GM12891 (cell line): ENCODE measurements around the gene MAP4K4.

Experiments used
- POLR2A ChIP-seq: IDR thresholded peaks from 2 replicates; pipeline ENCODE4 v1.6.1; 2011; ENCODE audit warnings: low read depth, low read length, control low read depth
- POLR2AphosphoS5 ChIP-seq: IDR thresholded peaks from 2 replicates; pipeline ENCODE4 v1.6.1; 2011; ENCODE audit warnings: low read depth, low read length, control low read depth
- POU2F2 ChIP-seq: IDR thresholded peaks from 2 replicates; pipeline ENCODE4 v1.6.1; 2011; ENCODE audit warnings: low read depth, mild to moderate bottlenecking, control low read depth, low read length, moderate library complexity
- TAF1 ChIP-seq: IDR thresholded peaks from 2 replicates; pipeline ENCODE4 v1.6.1; 2011; ENCODE audit warnings: low read depth, low read length, control low read depth

- TF ChIP-seq POLR2A = no peak
- TF ChIP-seq TAF1 = no peak
- no peak for TF ChIP-seq POLR2AphosphoS5
- no peak for TF ChIP-seq POU2F2
Observed at GRCh38 chr2:101815739-101816391, 118.4 kb downstream of the MAP4K4 start.
